Left forelimb (tissue), 1 donor: ENCODE measurements around the gene PRRX2.
"Not testable (repeated sequence)": the region's sequence is repeated elsewhere in the genome, so short reads cannot be mapped to it uniquely, and the experiment has no call there.

Experiments used
- DNase-seq: peaks from one replicate; pipeline ENCODE4 v3.0.0-alpha.2; 2018; ENCODE audit warnings: low spot score

Gene PRRX2

GRCh38 chr9:129735546-129735945, 70.1 kb downstream of the PRRX2 start:
- DNase-seq = no peak

DNA sequence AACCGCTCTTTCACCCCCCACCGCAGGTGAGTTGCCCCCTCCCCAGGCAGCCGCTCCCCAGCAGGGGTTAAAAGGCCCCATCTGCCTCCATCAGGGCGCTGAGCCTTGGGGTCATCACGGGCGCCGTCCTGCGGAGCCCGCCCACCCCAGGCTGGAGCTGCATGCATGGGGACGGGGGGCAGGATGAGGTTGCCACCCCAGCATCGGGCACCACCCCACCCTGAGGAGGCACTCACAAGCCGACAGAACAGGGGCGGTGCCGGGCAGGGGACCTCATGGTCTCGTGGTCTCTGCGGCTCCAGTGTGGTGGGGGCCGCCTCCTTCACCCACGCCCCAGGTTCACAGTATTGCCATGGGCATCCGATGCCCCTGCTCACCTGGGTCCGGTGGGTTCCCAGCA, 70.9 kb downstream of the PRRX2 start:
- DNase-seq = no peak

DNA sequence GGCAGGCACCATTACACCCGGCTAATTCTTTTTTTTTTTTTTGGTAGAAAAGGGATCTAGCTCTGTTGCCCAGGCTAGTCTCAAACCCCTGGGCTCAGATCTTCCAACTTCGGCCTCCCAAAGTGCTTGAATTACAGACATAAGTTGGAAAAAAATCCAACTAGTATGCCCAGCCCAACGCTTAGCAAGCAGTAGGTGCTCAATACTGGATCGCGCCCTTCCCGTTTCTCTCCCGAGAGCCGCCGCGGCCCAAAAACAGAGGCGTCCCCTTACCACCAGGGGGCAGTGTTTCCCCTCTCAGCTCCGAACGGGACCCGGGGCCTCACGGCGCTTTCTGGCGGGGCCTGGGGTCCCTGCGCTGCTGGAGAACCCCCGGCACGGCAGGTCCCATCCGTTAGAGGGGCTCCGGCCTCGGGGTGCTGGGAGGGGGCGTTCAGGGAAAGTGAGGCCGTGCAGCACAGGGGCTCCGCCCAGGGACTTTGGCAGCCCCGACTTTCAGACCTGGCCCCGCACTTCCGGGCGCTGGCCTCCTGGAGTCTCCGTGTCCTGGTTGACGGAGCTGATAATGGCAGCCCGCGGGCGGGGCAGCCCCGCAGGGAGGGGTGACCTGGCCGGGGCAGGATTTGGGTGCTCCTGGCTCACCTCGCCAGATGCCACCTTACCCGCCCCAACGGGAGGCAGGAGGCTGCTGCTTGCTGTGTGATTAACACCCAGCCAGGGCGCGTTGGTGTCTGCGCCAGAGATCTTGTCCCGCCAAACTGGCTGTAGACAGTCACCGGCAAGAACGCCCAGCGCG, 72.2 kb downstream of the PRRX2 start:
- DNase-seq = peak; percentile 92

GRCh38 chr9:129739432-129739831, 74.0 kb downstream of the PRRX2 start:
- no peak for DNase-seq

GRCh38 chr9:129740174-129740573, 74.7 kb downstream of the PRRX2 start:
- no peak for DNase-seq

GRCh38 chr9:129740666-129741464, 75.4 kb downstream of the PRRX2 start:
- DNase-seq = no peak

- DNase-seq = no peak
Observed at GRCh38 chr9:129745200-129745599, 79.8 kb downstream of the PRRX2 start.

DNA sequence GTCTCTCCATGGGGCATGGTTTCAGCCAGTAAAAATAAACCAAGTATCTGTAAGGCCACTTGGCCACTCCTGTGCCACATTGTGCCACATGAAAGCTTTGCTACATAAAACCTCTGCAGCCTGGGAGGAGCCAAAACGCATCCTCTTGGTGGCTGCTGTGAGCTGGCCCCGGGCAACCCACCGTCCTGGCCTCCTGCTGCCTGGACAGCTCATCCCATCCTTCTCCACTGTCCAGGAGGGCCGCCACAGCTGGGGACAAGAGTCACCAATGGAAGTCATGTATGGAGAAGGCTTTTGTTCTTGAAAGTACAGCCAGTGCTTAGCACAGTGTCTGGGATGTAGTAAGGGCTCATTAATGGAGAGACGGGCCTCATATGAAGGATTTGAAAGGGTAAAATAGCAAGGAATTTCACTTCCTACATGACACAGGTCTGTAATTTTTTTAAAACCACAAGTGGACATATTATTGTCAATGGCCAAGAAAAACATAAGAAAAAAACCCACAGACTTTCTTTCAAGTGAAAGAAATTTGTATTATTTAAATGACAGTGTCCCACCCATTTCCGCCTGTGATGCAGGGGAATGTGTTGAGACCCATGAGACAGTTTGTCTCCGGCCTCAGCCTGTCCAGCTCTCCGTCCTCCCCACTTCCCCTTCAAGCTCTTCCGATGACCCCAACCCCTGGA, 80.8 kb downstream of the PRRX2 start:
- DNase-seq = no peak

DNA sequence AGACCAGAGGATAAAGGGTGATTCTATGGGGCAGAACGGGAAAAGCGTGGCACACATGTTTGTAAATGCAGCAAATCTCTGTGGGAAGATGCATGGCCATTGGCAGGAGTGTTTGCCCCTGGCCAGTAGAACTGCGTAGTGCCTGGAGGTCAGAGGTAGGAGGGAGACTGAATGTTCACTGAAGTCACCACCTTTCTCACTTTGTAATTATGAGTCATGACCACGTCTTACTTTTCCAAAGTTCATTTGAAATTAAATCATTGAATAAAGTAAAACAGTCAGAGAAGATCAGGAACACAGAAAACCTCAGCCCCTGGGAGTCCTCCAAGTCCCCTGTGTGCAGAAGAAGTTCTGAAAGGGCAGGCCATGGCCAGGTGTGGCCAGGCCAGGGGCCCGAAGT, 82.8 kb downstream of the PRRX2 start:
- DNase-seq = no peak

GRCh38 chr9:129749052-129749451, 83.6 kb downstream of the PRRX2 start:
- DNase-seq = not testable (repeated sequence)

GRCh38 chr9:129749575-129749974, 84.1 kb downstream of the PRRX2 start:
- DNase-seq = no peak

DNA sequence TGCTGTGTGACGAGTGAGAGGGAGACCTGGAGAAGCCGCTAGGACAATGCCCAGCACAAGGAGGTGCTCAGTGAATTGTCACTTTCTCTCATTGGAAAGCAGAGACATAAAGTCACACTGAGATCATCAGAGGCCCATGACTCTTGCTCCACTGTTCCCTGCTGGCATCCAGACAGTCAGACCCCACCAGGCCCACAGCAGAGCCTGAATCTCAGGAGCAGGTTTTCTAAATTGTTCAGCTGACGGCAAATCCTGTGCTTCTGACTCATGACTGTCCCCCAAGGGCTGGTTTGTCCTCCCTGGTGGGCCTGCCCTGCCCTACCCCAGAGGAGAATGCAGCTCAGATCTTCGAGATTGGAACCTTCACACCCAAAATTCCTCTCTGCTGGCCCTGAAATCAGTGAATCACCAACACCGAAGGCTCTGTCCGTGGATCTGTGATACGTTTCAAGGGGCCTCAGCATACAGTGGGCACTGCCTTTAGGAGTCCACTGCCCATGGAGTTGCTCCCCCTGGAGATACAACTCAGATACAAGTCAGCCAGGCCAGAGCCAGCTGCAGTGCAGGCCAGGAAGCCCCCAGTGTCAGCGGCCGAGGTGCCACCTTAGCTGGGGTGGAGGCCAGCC, 84.7 kb downstream of the PRRX2 start:
- DNase-seq = no peak

DNA sequence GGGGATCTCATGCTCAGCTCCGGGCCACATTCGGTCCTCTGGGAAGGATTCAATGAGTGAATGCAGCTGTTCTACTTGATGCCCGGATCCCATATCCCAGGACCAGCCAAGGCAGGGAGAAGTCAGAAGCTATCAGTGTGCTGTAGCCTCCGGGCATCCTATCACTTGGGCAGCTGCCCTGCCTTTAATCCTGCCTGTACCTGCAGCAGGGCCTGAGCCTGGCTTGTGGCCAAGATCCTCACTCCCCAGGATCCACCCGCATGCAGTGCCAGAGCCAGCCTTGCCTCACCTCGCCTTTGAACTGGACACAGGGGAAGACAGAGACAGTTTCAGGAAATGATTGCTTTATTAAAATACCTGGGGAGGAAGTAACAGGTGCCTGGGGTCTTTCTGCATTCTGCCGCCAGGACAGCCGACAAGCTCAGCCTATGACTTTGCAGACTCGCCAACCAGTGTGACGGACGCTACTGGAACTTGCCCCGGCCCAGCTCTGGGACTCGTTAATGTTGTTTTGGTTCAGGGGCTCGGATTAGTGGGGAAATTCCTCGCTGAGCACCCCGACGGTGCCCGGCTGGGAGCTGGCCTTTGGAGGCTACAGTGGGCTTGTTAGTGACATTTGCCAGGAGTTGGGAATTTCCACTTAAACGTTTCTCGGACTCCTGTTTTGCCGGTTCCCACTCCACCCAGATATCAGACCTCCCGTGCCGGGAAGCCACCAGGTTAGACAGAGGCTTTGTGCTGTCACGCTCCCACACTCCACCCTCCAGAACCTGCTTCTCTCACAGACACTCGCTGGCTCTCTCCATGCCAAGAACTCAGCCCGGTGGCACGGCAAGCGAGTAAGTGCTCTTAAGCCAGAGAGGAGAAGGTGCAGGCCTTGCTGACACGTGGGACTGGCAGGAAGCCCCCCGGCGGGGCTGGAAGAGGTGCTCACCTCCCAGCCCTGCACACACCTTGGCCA, 86.7 kb downstream of the PRRX2 start:
- no peak for DNase-seq

DNA sequence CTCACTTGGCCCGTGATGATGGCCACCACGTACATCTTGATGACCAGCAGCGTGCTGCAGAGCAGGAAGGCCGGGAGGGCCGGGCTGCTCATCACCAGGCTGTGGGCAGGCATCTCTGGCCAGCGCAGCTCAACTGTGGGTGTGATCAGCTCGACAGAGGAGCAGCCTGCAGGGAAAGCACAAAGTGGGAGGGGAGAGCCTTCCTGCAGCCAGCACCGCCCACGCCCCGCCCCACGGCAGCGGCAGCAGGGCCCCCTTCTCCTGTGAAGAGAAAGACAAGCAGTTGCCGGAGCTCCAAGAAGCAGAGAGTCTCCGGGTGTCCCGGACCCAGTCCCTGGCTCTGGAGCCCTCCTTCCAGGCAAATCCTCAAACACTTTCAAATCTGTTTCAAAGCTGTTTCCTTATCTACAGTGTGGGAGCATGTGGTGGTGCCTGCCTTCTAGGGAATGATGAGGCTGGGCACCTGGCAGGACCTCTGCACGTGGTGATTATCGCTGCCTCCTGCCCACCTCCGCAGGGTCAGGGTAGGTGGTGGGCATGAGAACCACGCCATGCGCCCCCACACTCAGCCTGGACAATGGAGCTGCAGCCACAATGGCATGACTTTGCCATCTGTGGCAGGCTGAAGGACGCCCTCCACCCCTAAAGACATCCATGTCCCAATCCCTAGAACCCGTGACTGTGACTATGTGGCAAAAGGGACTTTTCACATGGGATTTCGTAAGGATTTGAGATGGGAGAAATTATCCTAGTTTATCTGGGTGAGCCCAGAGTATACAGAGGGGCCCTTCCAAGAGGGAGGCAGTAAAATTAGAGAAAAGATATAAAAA, 87.7 kb downstream of the PRRX2 start, which contains the start of gene PTGES:
TSS of gene PTGES (minus strand) at position 143 of the 830 bp plus-strand sequence. CDS start at position 113, 30 bp downstream.
- peak; percentile 89 for DNase-seq

GRCh38 chr9:129755151-129755550, 89.7 kb downstream of the PRRX2 start:
- no peak for DNase-seq

- no peak for DNase-seq
Observed at GRCh38 chr9:129756191-129756590, 90.7 kb downstream of the PRRX2 start.

GRCh38 chr9:129757045-129757444, 91.6 kb downstream of the PRRX2 start:
- no peak for DNase-seq

- no peak for DNase-seq
Observed at GRCh38 chr9:129759319-129759718, 93.9 kb downstream of the PRRX2 start.

GRCh38 chr9:129759804-129760502, 94.5 kb downstream of the PRRX2 start:
- DNase-seq = no peak
